Measurements from ENCODE around the gene DUSP14. TPM values are rescaled to one million over a fixed set of nuclear protein-coding genes. Genes with fewer than 3 reads are reported as not detected.

DUSP14 gene
- total and polyA plus RNA-seq, 2 of the 8 experiments (the other 6 are each of a cell fraction or from before 2014, with no cell fraction given): 22.1 to 37.9 TPM

- peaks cover 4 to 47% (median 32%) of the 10 kb centered on the region in 4 experiments for H3K36me3 ChIP-seq (ENCODE audit: control insufficient read depth in 2 of 4, insufficient read depth in 4 of 4, low read length in 3 of 4)
- H4K8ac ChIP-seq (ENCODE audit: extremely low read depth, insufficient read depth, low read length): no peak overlapping the region
- no peak overlapping the region for H3K4ac ChIP-seq (replicated peaks; ENCODE audit: insufficient read length, low read depth, low read length)
- H2BK20ac ChIP-seq (ENCODE audit: low read length): no peak overlapping the region
- no peak overlapping the region for H2BK5ac ChIP-seq (ENCODE audit: low read depth, low read length)
- 100% methylated on average over 1 of the region's 1 CpG; no CpG with 5 or more reads in 1 of the 2 experiments for WGBS, 2 experiments (ENCODE audit: extremely low coverage in 1 of 2, insufficient coverage in 1 of 2, insufficient read length in 1 of 2, insufficient replicate concordance in 2 of 2, low coverage in 1 of 2, low lambda C conversion rate in 2 of 2, missing lambda C conversion rate in 1 of 2)
- no peaks in the 10 kb centered on the region for H3K9me3 ChIP-seq (ENCODE audit: insufficient read depth in 2 of 2, low read depth in 1 of 2, low read length in 1 of 2)
- POLR2A ChIA-PET (ENCODE audit: partially characterized antibody): no interaction called here
- H2BK15ac ChIP-seq (ENCODE audit: low read length): no peak overlapping the region
- no peak overlapping the region for H2BK120ac ChIP-seq (replicated peaks; ENCODE audit: low read depth, low read length)
- H4K20me1 ChIP-seq (replicated peaks in 1 of 2; ENCODE audit: control insufficient read depth in 1 of 2, insufficient read depth in 2 of 2, low read length in 2 of 2): no peaks in the 10 kb centered on the region
- H3K23me2 ChIP-seq (ENCODE audit: low read depth, low read length): no peaks in the 10 kb centered on the region
- no peaks in the 10 kb centered on the region for H3K79me2 ChIP-seq (ENCODE audit: control insufficient read depth in 1 of 2, insufficient read depth in 2 of 2, low read length in 2 of 2)
- FAIRE-seq (no peak), DNase-seq (ENCODE audit: low read depth in 1 of 2, low spot score in 2 of 2) (no peak)
- H3K9ac ChIP-seq (replicated peaks in 1 of 4; ENCODE audit: extremely low read depth in 1 of 4, low read depth in 3 of 4, low read length in 3 of 4): no peak overlapping the region
- no peak overlapping the region for H3K4me3 ChIP-seq (ENCODE audit: extremely low read depth in 1 of 4, insufficient read depth in 2 of 4, low read depth in 3 of 4, low read length in 4 of 4)
- TF ChIP-seq BACH1 (IDR thresholded peaks at IDR 0.05; ENCODE audit: low read length) (no peak), KDM5A (IDR thresholded peaks at IDR 0.05; ENCODE audit: low read length) (no peak), ZNF274 (IDR thresholded peaks at IDR 0.05; ENCODE audit: borderline replicate concordance, extremely low read depth, low read length) (no peak), CTBP2 (IDR thresholded peaks at IDR 0.05; ENCODE audit: borderline replicate concordance, insufficient read depth, insufficient read length, low read length) (no peak), BRCA1 (IDR thresholded peaks at IDR 0.05; ENCODE audit: low read depth, low read length) (no peak), MAFK (IDR thresholded peaks at IDR 0.05; ENCODE audit: low read depth, low read length) (no peak)
- H4K5ac ChIP-seq (ENCODE audit: insufficient read length, low read depth, low read length): no peak overlapping the region
- H2BK12ac ChIP-seq (ENCODE audit: low read depth, low read length): no peak overlapping the region
- H3K18ac ChIP-seq (ENCODE audit: extremely low read depth, low read length): no peak overlapping the region
- no peak overlapping the region for H3K56ac ChIP-seq (replicated peaks; ENCODE audit: insufficient read length, low read depth, low read length)
- CTCF ChIA-PET (ENCODE audit: partially characterized antibody): interaction anchor here (0.8 kb wide), 2 partner anchors 27 to 78 kb away, joined by 3 read pairs; no protein-coding TSS in a partner anchor
- H4K91ac ChIP-seq (replicated peaks; ENCODE audit: insufficient read length, low read length): no peak overlapping the region
- no peak overlapping the region for H3K14ac ChIP-seq (ENCODE audit: insufficient read length)
- H3K79me1 ChIP-seq (ENCODE audit: low read depth, low read length): no peaks in the 10 kb centered on the region
- no peaks in the 10 kb centered on the region for H3K27me3 ChIP-seq (replicated peaks in 1 of 4; ENCODE audit: control insufficient read depth in 3 of 4, extremely low read depth in 1 of 4, insufficient read depth in 3 of 4, low read length in 3 of 4)
- no peak overlapping the region for H2AFZ ChIP-seq (ENCODE audit: low read length)
- H3K4me1 ChIP-seq (replicated peaks in 1 of 4; ENCODE audit: control insufficient read depth in 3 of 4, insufficient read depth in 4 of 4, low read length in 3 of 4): no peaks in the 10 kb centered on the region
- H3K23ac ChIP-seq (ENCODE audit: insufficient read length): no peak overlapping the region
- H2AK5ac ChIP-seq (ENCODE audit: low read depth, low read length): no peak overlapping the region
- no peak overlapping the region for H3K27ac ChIP-seq (ENCODE audit: low read depth, low read length)
- H3K4me2 ChIP-seq (ENCODE audit: insufficient read depth in 1 of 2, low read depth in 2 of 2, low read length in 2 of 2): no peak overlapping the region
These were observed 13.8 kb upstream of the DUSP14 start for GRCh38 chr17:37475731-37476420.
